HG02610 (cell line): Measurements from ENCODE around the gene MYO18B.

Experiments
- ATAC-seq: cut with Tn5 transposase; IDR thresholded peaks from one replicate; pipeline ENCODE4 v1.9.1; 2021; ENCODE audit warnings: mild to moderate bottlenecking, moderate library complexity; ENCODE audit not compliant: unreplicated experiment

Gene MYO18B

GRCh38 chr22:25817092-25817943 is 75.3 kb downstream of the MYO18B start:
- no peak for ATAC-seq

- no peak for ATAC-seq
These were observed 76.6 kb downstream of the MYO18B start for GRCh38 chr22:25818541-25818940.

GRCh38 chr22:25822344-25822743 is 80.4 kb downstream of the MYO18B start:
- ATAC-seq, result no peak

- no peak for ATAC-seq
These were observed 81.3 kb downstream of the MYO18B start for GRCh38 chr22:25823276-25823675.

GRCh38 chr22:25824828-25825423 is 82.9 kb downstream of the MYO18B start:
- no peak for ATAC-seq

- ATAC-seq, result no peak
These were observed 85.4 kb downstream of the MYO18B start for GRCh38 chr22:25827415-25827814.

GRCh38 chr22:25828422-25828821 is 86.4 kb downstream of the MYO18B start:
- no peak for ATAC-seq

- ATAC-seq, result no peak
These were observed 87.2 kb downstream of the MYO18B start for GRCh38 chr22:25829237-25829636.

- no peak for ATAC-seq
These were observed 88.1 kb downstream of the MYO18B start for GRCh38 chr22:25829808-25830777.

- no peak for ATAC-seq
These were observed 91.1 kb downstream of the MYO18B start for GRCh38 chr22:25833091-25833490.

GRCh38 chr22:25833676-25834075 is 91.7 kb downstream of the MYO18B start:
- no peak for ATAC-seq

GRCh38 chr22:25834490-25834889 is 92.5 kb downstream of the MYO18B start:
- no peak for ATAC-seq

GRCh38 chr22:25835348-25835747 is 93.4 kb downstream of the MYO18B start:
- no peak for ATAC-seq

GRCh38 chr22:25837288-25837900 is 95.4 kb downstream of the MYO18B start:
- ATAC-seq, result no peak

GRCh38 chr22:25838960-25839741 is 97.2 kb downstream of the MYO18B start:
- no peak for ATAC-seq

GRCh38 chr22:25839755-25840154 is 97.8 kb downstream of the MYO18B start:
- no peak for ATAC-seq

GRCh38 chr22:25840167-25840566 is 98.2 kb downstream of the MYO18B start:
- ATAC-seq, result no peak

- no peak for ATAC-seq
These were observed 98.9 kb downstream of the MYO18B start for GRCh38 chr22:25840891-25841290.

- ATAC-seq, result no peak
These were observed 99.8 kb downstream of the MYO18B start for GRCh38 chr22:25841775-25842174.
